Mesenchymal stem cell (in vitro differentiated cells and primary cell): ENCODE measurements around the gene MAN2B2.

Experiments
- DNase-seq: peaks from one replicate; pipeline ENCODE4 v3.0.0-alpha.2; 2013
- H2AFZ ChIP-seq: one replicate; pipeline ENCODE4 v1.6.1; 2013; ENCODE audit warnings: low read depth, mild to moderate bottlenecking, control low read depth, inconsistent platforms, low read length, moderate library complexity
- H2AK5ac ChIP-seq: 2 replicates; pipeline ENCODE4 v1.6.1; 2013; ENCODE audit warnings: low read length, moderate library complexity, mild to moderate bottlenecking, inconsistent platforms; ENCODE audit not compliant: severe bottlenecking
- H2BK120ac ChIP-seq: one replicate; pipeline ENCODE4 v1.6.1; 2013; ENCODE audit warnings: low read depth, mild to moderate bottlenecking, inconsistent platforms, low read length, moderate library complexity
- H2BK12ac ChIP-seq, 2 experiments: one replicate each; pipeline ENCODE4 v1.6.1; 2013; ENCODE audit warnings: inconsistent platforms in 2 of 2, low read length in 2 of 2, mild to moderate bottlenecking in 2 of 2, moderate library complexity in 2 of 2, control low read depth in 1 of 2
- H2BK15ac ChIP-seq: one replicate; pipeline ENCODE4 v1.6.1; 2013; ENCODE audit warnings: mild to moderate bottlenecking, low read depth, inconsistent platforms; ENCODE audit not compliant: poor library complexity, severe bottlenecking
- H2BK5ac ChIP-seq: 2 replicates; pipeline ENCODE4 v1.6.1; 2013; ENCODE audit warnings: low read depth, mild to moderate bottlenecking, low read length, control low read depth, inconsistent platforms; ENCODE audit not compliant: poor library complexity, severe bottlenecking
- H3K14ac ChIP-seq, 2 experiments: one replicate each; pipeline ENCODE4 v1.6.1; 2013; ENCODE audit warnings: inconsistent platforms in 2 of 2, low read length in 2 of 2, control low read depth in 1 of 2, mild to moderate bottlenecking in 1 of 2, moderate library complexity in 1 of 2
- H3K18ac ChIP-seq, 2 experiments: one replicate each; pipeline ENCODE4 v1.6.1; 2013; ENCODE audit warnings: inconsistent platforms in 2 of 2, low read length in 2 of 2, control low read depth in 1 of 2, low read depth in 1 of 2, mild to moderate bottlenecking in 1 of 2
- H3K23ac ChIP-seq, 2 experiments: one replicate each; pipeline ENCODE4 v1.6.1; 2013; ENCODE audit warnings: inconsistent platforms in 2 of 2, low read length in 2 of 2, mild to moderate bottlenecking in 2 of 2, moderate library complexity in 2 of 2, control low read depth in 1 of 2
- H3K27ac ChIP-seq: 2 replicates; pipeline ENCODE4 v1.5.1; 2013; ENCODE audit warnings: mild to moderate bottlenecking, moderate library complexity, low read length, control low read depth, inconsistent platforms; ENCODE audit not compliant: poor library complexity, severe bottlenecking
- H3K27me3 ChIP-seq, 2 experiments: 2 replicates each; pipeline versions ENCODE4 v1.6.1 to v1.7.0; 2013; ENCODE audit warnings: low read length in 2 of 2, mild to moderate bottlenecking in 2 of 2, moderate library complexity in 2 of 2, control low read depth in 1 of 2, inconsistent platforms in 1 of 2; ENCODE audit not compliant: control insufficient read depth in 1 of 2, insufficient read depth in 1 of 2
- H3K36me3 ChIP-seq, 2 experiments: 2 replicates each; pipeline versions ENCODE4 v1.6.1 to v1.7.0; 2013; ENCODE audit warnings: low read length in 2 of 2, control low read depth in 1 of 2, inconsistent platforms in 1 of 2, low read depth in 1 of 2, mild to moderate bottlenecking in 1 of 2; ENCODE audit not compliant: insufficient read depth in 2 of 2, control insufficient read depth in 1 of 2
- H3K4ac ChIP-seq, 2 experiments: one replicate each; pipeline ENCODE4 v1.6.1; 2013; ENCODE audit warnings: inconsistent platforms in 2 of 2, low read length in 2 of 2, mild to moderate bottlenecking in 2 of 2, moderate library complexity in 2 of 2, control low read depth in 1 of 2, low read depth in 1 of 2
- H3K4me1 ChIP-seq: 2 replicates; pipeline ENCODE4 v1.6.1; 2013; ENCODE audit warnings: low read depth, low read length, control low read depth; ENCODE audit not compliant: control insufficient read depth, insufficient read depth
- H3K4me2 ChIP-seq: 2 replicates; pipeline ENCODE4 v1.6.1; 2013; ENCODE audit warnings: low read length, mild to moderate bottlenecking, inconsistent platforms; ENCODE audit not compliant: poor library complexity, severe bottlenecking
- H3K4me3 ChIP-seq, 2 experiments: 2 replicates each; pipeline versions ENCODE4 v1.5.1 to v1.7.0; 2013; ENCODE audit warnings: low read length in 2 of 2, mild to moderate bottlenecking in 2 of 2, control low read depth in 1 of 2, low read depth in 1 of 2; ENCODE audit not compliant: insufficient read depth in 1 of 2
- H3K79me1 ChIP-seq: replicated peaks from 2 replicates; pipeline ENCODE4 v1.6.1; 2013; ENCODE audit warnings: mild to moderate bottlenecking, control low read depth, low read length, inconsistent platforms; ENCODE audit not compliant: poor library complexity, severe bottlenecking
- H3K9ac ChIP-seq: 2 replicates; pipeline ENCODE4 v1.7.0; 2013; ENCODE audit warnings: mild to moderate bottlenecking, low read length, moderate library complexity
- H3K9me3 ChIP-seq: 2 replicates; pipeline ENCODE4 v1.7.0; 2013; ENCODE audit warnings: mild to moderate bottlenecking, low read length; ENCODE audit not compliant: control insufficient read depth
- H4K8ac ChIP-seq: one replicate; pipeline ENCODE4 v1.6.1; 2013; ENCODE audit warnings: inconsistent platforms, mild to moderate bottlenecking, low read length, moderate library complexity
- H4K91ac ChIP-seq: one replicate; pipeline ENCODE4 v1.6.1; 2013; ENCODE audit warnings: mild to moderate bottlenecking, low read length, inconsistent platforms
- WGBS: methylation state at CpG from one replicate; pipeline ENCODE4 v1.1.7; 2013; ENCODE audit warnings: mixed read lengths; 5-methylcytosine and 5-hydroxymethylcytosine counted together

Gene MAN2B2

DNA sequence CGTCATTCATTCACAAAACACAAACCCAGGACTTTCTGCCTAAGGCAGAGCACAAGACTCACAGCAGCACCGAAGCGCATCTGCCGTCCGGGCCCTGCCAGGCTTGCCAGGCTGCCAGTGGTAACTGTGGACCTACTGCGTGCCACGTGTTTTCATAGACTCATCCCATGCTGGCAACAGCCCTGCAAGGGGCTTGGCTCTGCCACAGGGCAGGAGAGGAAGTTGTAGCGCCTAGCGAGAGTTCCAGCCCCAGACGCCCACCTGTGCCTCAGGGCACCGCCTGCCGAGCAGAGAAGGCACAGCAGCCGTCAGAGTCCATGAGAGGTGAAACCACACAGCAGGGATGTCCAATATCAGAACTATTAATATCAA lies 46.6 kb downstream of the MAN2B2 start:
- no peak overlapping the region for H3K4me2 ChIP-seq
- H3K9me3 ChIP-seq: no peaks in the 10 kb centered on the region
- H2BK120ac ChIP-seq: no peak overlapping the region
- no peak overlapping the region for H3K27ac ChIP-seq
- no peaks in the 10 kb centered on the region for H3K27me3 ChIP-seq
- peaks cover 32 to 38% of the 10 kb centered on the region in 2 experiments for H3K36me3 ChIP-seq
- H3K18ac ChIP-seq: no peak overlapping the region
- DNase-seq: no peak
- H3K23ac ChIP-seq: no peak overlapping the region
- H4K91ac ChIP-seq: no peak overlapping the region
- no peak overlapping the region for H3K4ac ChIP-seq
- H2BK15ac ChIP-seq: no peak overlapping the region
- WGBS: 94% methylated on average over 13 of the region's 13 CpGs
- no peak overlapping the region for H2BK12ac ChIP-seq
- no peak overlapping the region for H2BK5ac ChIP-seq
- no peaks in the 10 kb centered on the region for H3K4me1 ChIP-seq
- H3K79me1 ChIP-seq: peaks cover 1% of the 10 kb centered on the region
- H2AFZ ChIP-seq: no peak overlapping the region
- no peak overlapping the region for H3K4me3 ChIP-seq
- no peak overlapping the region for H3K9ac ChIP-seq
- H3K14ac ChIP-seq: no peak overlapping the region
- no peak overlapping the region for H2AK5ac ChIP-seq
- no peak overlapping the region for H4K8ac ChIP-seq

- Histone ChIP-seq H3K4me2 (no peak overlapping the region), H3K9ac (no peak overlapping the region), H2AFZ (no peak overlapping the region), H4K8ac (no peak overlapping the region), H2BK15ac (no peak overlapping the region), H3K36me3 (peaks cover 23 to 28% of the 10 kb centered on the region in 2 experiments), H3K14ac (no peak overlapping the region), H3K4me3 (no peak overlapping the region), H3K79me1 (no peaks in the 10 kb centered on the region), H2BK12ac (no peak overlapping the region), H3K27ac (no peak overlapping the region), H3K27me3 (no peaks in the 10 kb centered on the region), H3K4ac (no peak overlapping the region), H2AK5ac (no peak overlapping the region), H3K23ac (no peak overlapping the region), H3K18ac (no peak overlapping the region), H3K4me1 (no peaks in the 10 kb centered on the region), H4K91ac (no peak overlapping the region), H3K9me3 (no peaks in the 10 kb centered on the region), H2BK5ac (no peak overlapping the region), H2BK120ac (no peak overlapping the region)
- no peak for DNase-seq
- WGBS: 95% methylated on average over 2 of the region's 2 CpGs
Measured at GRCh38 chr4:6622744-6623143, 47.8 kb downstream of the MAN2B2 start.

GRCh38 chr4:6625256-6625655 lies 50.3 kb downstream of the MAN2B2 start:
- Histone ChIP-seq H3K27me3 (no peaks in the 10 kb centered on the region), H3K27ac (no peak overlapping the region), H2BK5ac (no peak overlapping the region), H3K9ac (no peak overlapping the region), H3K4ac (no peak overlapping the region), H4K91ac (no peak overlapping the region), H2BK12ac (no peak overlapping the region), H3K9me3 (no peaks in the 10 kb centered on the region), H2BK15ac (no peak overlapping the region), H3K4me2 (no peak overlapping the region), H3K4me1 (no peaks in the 10 kb centered on the region), H4K8ac (no peak overlapping the region), H2AK5ac (no peak overlapping the region), H3K79me1 (no peaks in the 10 kb centered on the region), H3K14ac (no peak overlapping the region), H2AFZ (no peak overlapping the region), H3K23ac (no peak overlapping the region), H3K36me3 (peaks cover 3 to 9% of the 10 kb centered on the region in 2 experiments), H2BK120ac (no peak overlapping the region), H3K18ac (no peak overlapping the region), H3K4me3 (no peak overlapping the region)
- WGBS: 84% methylated on average over 6 of the region's 9 CpGs
- no peak for DNase-seq

- H2AK5ac ChIP-seq: no peak overlapping the region
- no peak overlapping the region for H3K4ac ChIP-seq
- H4K91ac ChIP-seq: no peak overlapping the region
- no peak overlapping the region for H3K4me3 ChIP-seq
- no peak overlapping the region for H3K9ac ChIP-seq
- no peak overlapping the region for H3K27ac ChIP-seq
- WGBS: 78% methylated on average over 11 of the region's 11 CpGs
- H2BK120ac ChIP-seq: no peak overlapping the region
- no peak for DNase-seq
- no peaks in the 10 kb centered on the region for H3K9me3 ChIP-seq
- no peaks in the 10 kb centered on the region for H3K79me1 ChIP-seq
- H2BK5ac ChIP-seq: no peak overlapping the region
- H3K14ac ChIP-seq: no peak overlapping the region
- no peaks in the 10 kb centered on the region for H3K27me3 ChIP-seq
- peaks cover 0 to 8% of the 10 kb centered on the region in 2 experiments for H3K36me3 ChIP-seq
- no peak overlapping the region for H4K8ac ChIP-seq
- no peak overlapping the region for H2AFZ ChIP-seq
- H3K23ac ChIP-seq: no peak overlapping the region
- no peak overlapping the region for H2BK12ac ChIP-seq
- no peak overlapping the region for H2BK15ac ChIP-seq
- H3K4me1 ChIP-seq: no peaks in the 10 kb centered on the region
- H3K4me2 ChIP-seq: no peak overlapping the region
- no peak overlapping the region for H3K18ac ChIP-seq
Measured at GRCh38 chr4:6626066-6626465, 51.1 kb downstream of the MAN2B2 start.
